Osteoblast (primary cell): Measurements from ENCODE around the gene NEK9. TPM values are rescaled to one million over a fixed set of nuclear protein-coding genes. Genes with fewer than 3 reads are reported as not detected.

Source experiments
- DNase-seq: peaks from one replicate; pipeline ENCODE4 v3.0.0; 2011; ENCODE audit warnings: low spot score, mixed read lengths; ENCODE audit not compliant: insufficient read length; ENCODE audit errors: missing footprints
- H2AFZ ChIP-seq: 2 replicates; pipeline ENCODE4 v1.6.0; 2011; ENCODE audit warnings: mild to moderate bottlenecking, low read length
- H3K27ac ChIP-seq: 2 replicates; pipeline ENCODE4 v1.5.1; 2011; ENCODE audit warnings: mild to moderate bottlenecking, low read depth, low read length, moderate library complexity
- H3K27me3 ChIP-seq: 2 replicates; pipeline ENCODE4 v1.6.0; 2012; ENCODE audit warnings: mild to moderate bottlenecking, control low read depth, inconsistent platforms, low read length, moderate library complexity; ENCODE audit not compliant: insufficient read depth
- H3K36me3 ChIP-seq: 2 replicates; pipeline ENCODE4 v1.5.1; 2011; ENCODE audit warnings: mild to moderate bottlenecking, low read length, control low read depth, moderate library complexity; ENCODE audit not compliant: insufficient read depth
- H3K4me1 ChIP-seq: 2 replicates; pipeline ENCODE4 v1.5.1; 2011; ENCODE audit warnings: mild to moderate bottlenecking, low read length, control low read depth, moderate library complexity; ENCODE audit not compliant: insufficient read depth
- H3K4me2 ChIP-seq: 2 replicates; pipeline ENCODE4 v1.6.0; 2011; ENCODE audit warnings: mild to moderate bottlenecking, low read length; ENCODE audit not compliant: insufficient read depth
- H3K4me3 ChIP-seq: fragments of 200-600 bp; sonication (generic); 3 replicates; pipeline ENCODE4 v1.5.1; 2012; ENCODE audit warnings: mild to moderate bottlenecking, low read length, inconsistent platforms; ENCODE audit not compliant: insufficient read depth
- H3K79me2 ChIP-seq: 2 replicates; pipeline ENCODE4 v1.6.0; 2012; ENCODE audit warnings: mild to moderate bottlenecking, low read length, control low read depth, inconsistent platforms; ENCODE audit not compliant: insufficient read depth
- H3K9me3 ChIP-seq: 2 replicates; pipeline ENCODE4 v1.5.1; 2011; ENCODE audit warnings: low read depth, low read length, control low read depth
- H4K20me1 ChIP-seq: 2 replicates; pipeline ENCODE4 v1.6.0; 2012; ENCODE audit warnings: mild to moderate bottlenecking, low read length, control low read depth; ENCODE audit not compliant: insufficient read depth
- total RNA-seq: library from RNA; depleted of rRNA; stranded (reverse); fragments of >200 nt; gene quantifications from 2 replicates; pipeline ENCODE4 v1.2.3, GENCODE V29; 2012
- TF ChIP-seq, protein P1 (sequence below): IDR thresholded peaks from 2 replicates; pipeline ENCODE4 v1.5.1; 2011; ENCODE audit warnings: mild to moderate bottlenecking, low read depth, low read length, moderate library complexity; ENCODE audit errors: extremely low read depth

NEK9 gene
- total RNA-seq, 1 donor, result 42.7 TPM

DNA sequence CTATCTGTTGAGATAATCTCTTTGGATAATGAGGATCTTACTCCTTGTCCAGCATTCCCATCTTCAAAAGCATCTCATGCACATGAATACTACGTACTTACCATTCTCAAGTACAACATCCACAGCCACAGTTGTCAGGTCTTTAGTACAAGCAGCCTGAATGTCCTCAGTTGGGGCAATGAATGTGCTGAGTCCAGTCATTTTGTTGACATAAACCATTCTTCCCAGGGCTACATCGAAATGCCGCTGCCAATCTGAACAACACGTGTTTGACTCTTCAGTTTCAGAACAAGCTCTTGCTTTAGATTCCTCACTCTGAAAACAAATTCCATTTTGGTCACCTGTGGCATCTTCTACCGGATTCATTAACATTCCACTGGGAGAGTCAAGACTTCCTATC, 80.6 kb downstream of the NEK9 start:
- H3K79me2 ChIP-seq, result peaks cover 25% of the 10 kb centered on the region
- peaks cover 38% of the 10 kb centered on the region for H3K4me1 ChIP-seq
- H3K27ac ChIP-seq, result no peak overlapping the region

DNA sequence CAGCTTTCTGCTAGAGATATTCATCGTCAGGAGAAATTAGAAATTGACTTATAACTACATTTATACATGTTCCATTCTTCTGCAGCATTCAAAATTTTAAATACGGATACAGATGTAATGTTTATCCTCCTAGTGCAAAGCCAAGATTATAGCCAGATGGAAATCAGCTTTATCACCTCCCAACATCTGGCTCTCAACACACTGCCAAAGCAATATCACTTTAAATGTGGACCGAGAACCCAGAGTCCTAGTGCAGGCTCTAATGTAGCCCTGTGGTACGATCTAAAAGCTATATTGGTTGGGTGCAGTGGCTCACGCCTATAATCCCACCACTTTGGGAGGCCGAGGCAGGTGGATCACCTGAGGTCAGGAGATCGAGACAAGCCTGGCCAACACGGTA, 82.1 kb downstream of the NEK9 start:
- peaks cover 23% of the 10 kb centered on the region for H3K79me2 ChIP-seq
- H3K27me3 ChIP-seq, result no peaks in the 10 kb centered on the region
- no peak for DNase-seq
- H3K36me3 ChIP-seq, result peaks cover 9% of the 10 kb centered on the region
- no peak overlapping the region for H2AFZ ChIP-seq
- TF ChIP-seq, protein P1, sequence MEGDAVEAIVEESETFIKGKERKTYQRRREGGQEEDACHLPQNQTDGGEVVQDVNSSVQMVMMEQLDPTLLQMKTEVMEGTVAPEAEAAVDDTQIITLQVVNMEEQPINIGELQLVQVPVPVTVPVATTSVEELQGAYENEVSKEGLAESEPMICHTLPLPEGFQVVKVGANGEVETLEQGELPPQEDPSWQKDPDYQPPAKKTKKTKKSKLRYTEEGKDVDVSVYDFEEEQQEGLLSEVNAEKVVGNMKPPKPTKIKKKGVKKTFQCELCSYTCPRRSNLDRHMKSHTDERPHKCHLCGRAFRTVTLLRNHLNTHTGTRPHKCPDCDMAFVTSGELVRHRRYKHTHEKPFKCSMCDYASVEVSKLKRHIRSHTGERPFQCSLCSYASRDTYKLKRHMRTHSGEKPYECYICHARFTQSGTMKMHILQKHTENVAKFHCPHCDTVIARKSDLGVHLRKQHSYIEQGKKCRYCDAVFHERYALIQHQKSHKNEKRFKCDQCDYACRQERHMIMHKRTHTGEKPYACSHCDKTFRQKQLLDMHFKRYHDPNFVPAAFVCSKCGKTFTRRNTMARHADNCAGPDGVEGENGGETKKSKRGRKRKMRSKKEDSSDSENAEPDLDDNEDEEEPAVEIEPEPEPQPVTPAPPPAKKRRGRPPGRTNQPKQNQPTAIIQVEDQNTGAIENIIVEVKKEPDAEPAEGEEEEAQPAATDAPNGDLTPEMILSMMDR, result no peak
- H3K4me3 ChIP-seq, result no peak overlapping the region
- H3K4me2 ChIP-seq, result peak overlapping the region; percentile 3
- H3K9me3 ChIP-seq, result no peaks in the 10 kb centered on the region
- H3K27ac ChIP-seq, result no peak overlapping the region
- peaks cover 29% of the 10 kb centered on the region for H3K4me1 ChIP-seq
- no peaks in the 10 kb centered on the region for H4K20me1 ChIP-seq

More for the DNA sequence above, 80.6 kb downstream of the NEK9 start:
- H2AFZ ChIP-seq, result no peak overlapping the region
- H3K9me3 ChIP-seq, result no peaks in the 10 kb centered on the region
- no peak for DNase-seq
- TF ChIP-seq, protein P1, result no peak
- H3K4me3 ChIP-seq, result no peak overlapping the region
- H3K36me3 ChIP-seq, result peaks cover 7% of the 10 kb centered on the region
- no peaks in the 10 kb centered on the region for H4K20me1 ChIP-seq
- no peaks in the 10 kb centered on the region for H3K27me3 ChIP-seq
- H3K4me2 ChIP-seq, result no peak overlapping the region

DNA sequence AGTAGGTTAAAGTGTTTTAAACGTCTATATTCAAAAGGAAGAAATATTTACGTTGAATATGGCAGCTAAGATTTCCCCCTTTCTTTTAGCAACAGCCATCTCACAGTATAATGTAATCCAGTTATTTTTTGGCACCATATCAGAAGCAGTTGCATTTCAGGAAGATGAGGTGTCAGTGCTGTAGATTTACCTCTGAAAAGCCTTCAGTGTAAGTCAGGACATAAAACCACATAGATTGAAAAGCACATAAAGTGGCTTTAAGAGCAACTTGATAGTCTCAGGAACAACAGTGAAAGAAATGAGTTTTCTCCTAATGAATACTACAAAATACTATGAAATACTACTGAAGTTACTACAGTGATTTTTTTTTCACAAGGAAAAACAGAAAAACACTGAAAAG, 82.5 kb downstream of the NEK9 start:
- Histone ChIP-seq H3K36me3 (peaks cover 12% of the 10 kb centered on the region), H3K27ac (peak overlapping the region; percentile 25), H3K9me3 (no peaks in the 10 kb centered on the region), H4K20me1 (no peaks in the 10 kb centered on the region), H2AFZ (no peak overlapping the region), H3K4me2 (peak overlapping the region; percentile 3), H3K4me3 (no peak overlapping the region), H3K4me1 (peaks cover 27% of the 10 kb centered on the region), H3K27me3 (no peaks in the 10 kb centered on the region), H3K79me2 (peaks cover 23% of the 10 kb centered on the region)
- no peak for DNase-seq
- TF ChIP-seq, protein P1, result no peak

DNA sequence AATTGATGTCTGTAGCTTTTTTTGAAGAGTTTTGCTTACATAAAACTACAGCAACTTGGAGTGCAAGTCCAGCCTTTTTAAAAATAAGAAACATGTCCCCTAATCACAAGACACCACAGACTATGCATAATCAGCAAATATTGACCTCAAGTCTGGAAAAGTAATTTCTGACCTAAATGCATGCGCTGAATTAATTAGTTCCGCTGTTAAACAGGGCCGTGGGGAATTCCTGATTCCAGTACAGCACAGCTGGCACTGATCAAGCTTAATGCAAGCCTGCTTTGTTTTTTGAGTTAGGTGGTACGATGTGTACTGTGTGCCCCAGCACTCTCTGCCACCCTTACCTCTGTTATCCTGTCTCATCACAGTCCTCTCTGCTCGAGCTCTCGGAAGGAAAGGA, 84.8 kb downstream of the NEK9 start:
- TF ChIP-seq, protein P1, result no peak
- no peak overlapping the region for H3K27ac ChIP-seq
- no peaks in the 10 kb centered on the region for H3K9me3 ChIP-seq
- H4K20me1 ChIP-seq, result no peaks in the 10 kb centered on the region
- no peaks in the 10 kb centered on the region for H3K27me3 ChIP-seq
- no peak overlapping the region for H3K4me2 ChIP-seq
- H2AFZ ChIP-seq, result no peak overlapping the region
- peaks cover 21% of the 10 kb centered on the region for H3K79me2 ChIP-seq
- H3K36me3 ChIP-seq, result peaks cover 21% of the 10 kb centered on the region
- H3K4me1 ChIP-seq, result peaks cover 16% of the 10 kb centered on the region
- H3K4me3 ChIP-seq, result no peak overlapping the region
- no peak for DNase-seq
